ENCODE results near the gene CD320. TPM values are rescaled to one million over a fixed set of nuclear protein-coding genes. Genes with fewer than 3 reads are reported as not detected.

The CD320 gene
- total and polyA plus RNA-seq, 2 of the 8 experiments (the other 6 are each of a cell fraction or from before 2014, with no cell fraction given), result 80.4 to 157 TPM

DNA sequence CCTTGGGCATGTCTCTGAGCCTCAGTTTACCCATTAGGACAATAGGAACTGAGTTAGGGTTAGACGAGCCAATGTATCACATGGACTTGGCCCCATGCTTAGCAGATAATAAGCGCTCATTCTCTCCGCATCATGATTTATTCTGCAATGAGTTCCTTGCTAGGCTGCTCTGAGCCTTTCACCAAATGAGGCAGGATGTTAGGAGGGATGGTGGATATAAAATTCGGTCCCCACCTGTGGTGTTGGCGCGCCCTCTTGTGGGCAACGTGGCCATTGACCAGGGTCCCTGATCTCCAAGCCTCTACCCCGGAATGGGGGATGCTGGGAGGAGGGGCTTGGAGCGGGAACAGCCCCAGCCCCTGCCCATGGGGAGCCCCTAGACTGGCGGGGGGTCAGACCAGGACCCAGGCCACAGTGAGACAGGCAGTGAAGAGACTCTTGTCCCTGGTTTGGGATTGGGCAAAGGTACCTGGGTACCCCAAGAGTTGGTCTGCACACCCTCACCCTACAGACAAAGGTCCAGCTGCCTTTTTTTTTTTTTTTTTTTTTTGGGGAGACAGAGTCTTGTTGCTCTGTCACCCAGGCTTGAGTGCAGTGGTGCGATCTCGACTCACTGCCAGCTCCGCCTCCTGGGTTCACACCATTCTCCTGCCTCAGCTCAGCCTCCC is 55.1 kb downstream of the CD320 start (continued):
- no peak for TF ChIP-seq SIRT6 (IDR thresholded peaks at IDR 0.05; ENCODE audit: low read length)
- TF ChIP-seq, protein P1, sequence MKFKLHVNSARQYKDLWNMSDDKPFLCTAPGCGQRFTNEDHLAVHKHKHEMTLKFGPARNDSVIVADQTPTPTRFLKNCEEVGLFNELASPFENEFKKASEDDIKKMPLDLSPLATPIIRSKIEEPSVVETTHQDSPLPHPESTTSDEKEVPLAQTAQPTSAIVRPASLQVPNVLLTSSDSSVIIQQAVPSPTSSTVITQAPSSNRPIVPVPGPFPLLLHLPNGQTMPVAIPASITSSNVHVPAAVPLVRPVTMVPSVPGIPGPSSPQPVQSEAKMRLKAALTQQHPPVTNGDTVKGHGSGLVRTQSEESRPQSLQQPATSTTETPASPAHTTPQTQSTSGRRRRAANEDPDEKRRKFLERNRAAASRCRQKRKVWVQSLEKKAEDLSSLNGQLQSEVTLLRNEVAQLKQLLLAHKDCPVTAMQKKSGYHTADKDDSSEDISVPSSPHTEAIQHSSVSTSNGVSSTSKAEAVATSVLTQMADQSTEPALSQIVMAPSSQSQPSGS (IDR thresholded peaks at IDR 0.05; ENCODE audit: low read length), result peak; percentile 50; the same call in 1 of the 2 replicates
- TF ChIP-seq CBX8 (IDR thresholded peaks at IDR 0.05; ENCODE audit: borderline replicate concordance, low read depth, low read length), result no peak
- no peak for TF ChIP-seq JUN (IDR thresholded peaks at IDR 0.05; ENCODE audit: low read depth, low read length)
- TF ChIP-seq, protein P2, sequence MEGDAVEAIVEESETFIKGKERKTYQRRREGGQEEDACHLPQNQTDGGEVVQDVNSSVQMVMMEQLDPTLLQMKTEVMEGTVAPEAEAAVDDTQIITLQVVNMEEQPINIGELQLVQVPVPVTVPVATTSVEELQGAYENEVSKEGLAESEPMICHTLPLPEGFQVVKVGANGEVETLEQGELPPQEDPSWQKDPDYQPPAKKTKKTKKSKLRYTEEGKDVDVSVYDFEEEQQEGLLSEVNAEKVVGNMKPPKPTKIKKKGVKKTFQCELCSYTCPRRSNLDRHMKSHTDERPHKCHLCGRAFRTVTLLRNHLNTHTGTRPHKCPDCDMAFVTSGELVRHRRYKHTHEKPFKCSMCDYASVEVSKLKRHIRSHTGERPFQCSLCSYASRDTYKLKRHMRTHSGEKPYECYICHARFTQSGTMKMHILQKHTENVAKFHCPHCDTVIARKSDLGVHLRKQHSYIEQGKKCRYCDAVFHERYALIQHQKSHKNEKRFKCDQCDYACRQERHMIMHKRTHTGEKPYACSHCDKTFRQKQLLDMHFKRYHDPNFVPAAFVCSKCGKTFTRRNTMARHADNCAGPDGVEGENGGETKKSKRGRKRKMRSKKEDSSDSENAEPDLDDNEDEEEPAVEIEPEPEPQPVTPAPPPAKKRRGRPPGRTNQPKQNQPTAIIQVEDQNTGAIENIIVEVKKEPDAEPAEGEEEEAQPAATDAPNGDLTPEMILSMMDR (IDR thresholded peaks at IDR 0.05; ENCODE audit: control extremely low read depth in 1 of 3, insufficient read depth in 1 of 3, low read depth in 1 of 3, low read length in 3 of 3), result peak; percentile 95 to 98 (median 97)
- 0 out of 2 replicates have a peak, but pooled peaks have one; percentile 55 for TF ChIP-seq YY1 (IDR thresholded peaks at IDR 0.05; ENCODE audit: low read depth, low read length)
- TF ChIP-seq BCL11A (IDR thresholded peaks at IDR 0.05; ENCODE audit: low read depth in 2 of 2, low read length in 2 of 2), result no peak
- no peak for TF ChIP-seq KDM5A (IDR thresholded peaks at IDR 0.05; ENCODE audit: low read length)
- no peak for TF ChIP-seq CREB1 (IDR thresholded peaks at IDR 0.05)
- 0 out of 4 replicates have a peak, but pooled peaks of 1 of the 2 experiments have one; percentile 30 for TF ChIP-seq SIN3A (conservative IDR thresholded peaks at IDR 0.05 in 1 of 2, IDR thresholded peaks at IDR 0.05 in 1 of 2; ENCODE audit: low read depth in 1 of 2, low read length in 2 of 2)
- no peak for TF ChIP-seq TAF7 (optimal IDR thresholded peaks at IDR 0.05; ENCODE audit: borderline replicate concordance, low read depth, low read length)
- no peak for TF ChIP-seq BRCA1 (IDR thresholded peaks at IDR 0.05; ENCODE audit: low read depth, low read length)
- TF ChIP-seq JUND (IDR thresholded peaks at IDR 0.05; ENCODE audit: low read length), result no peak
- no peak for TF ChIP-seq POU5F1 (IDR thresholded peaks at IDR 0.05; ENCODE audit: low read depth, low read length)
- peak; percentile 30; the same call in 1 of the 2 replicates for TF ChIP-seq GABPA (IDR thresholded peaks at IDR 0.05; ENCODE audit: borderline replicate concordance, insufficient read depth, low read length)
- no peak for TF ChIP-seq POLR2AphosphoS5 (IDR thresholded peaks at IDR 0.05; ENCODE audit: low read depth, low read length)
- TF ChIP-seq GTF2F1 (IDR thresholded peaks at IDR 0.05; ENCODE audit: borderline replicate concordance, low read depth, low read length), result no peak
- no peak for TF ChIP-seq PHF8 (conservative IDR thresholded peaks at IDR 0.05; ENCODE audit: low read depth, low read length)
- no peak for TF ChIP-seq RBBP5 (IDR thresholded peaks at IDR 0.05; ENCODE audit: borderline replicate concordance, low read depth, low read length)
- TF ChIP-seq CHD1 (IDR thresholded peaks at IDR 0.05; ENCODE audit: low read depth, low read length), result no peak

Measured in H1 (cell line).